GM12878 (cell line): Measurements from ENCODE around the gene EEPD1. TPM values are rescaled to one million over a fixed set of nuclear protein-coding genes. Genes with fewer than 3 reads are reported as not detected.

Experiments
- ASH2L ChIP-seq: fragments of 300-600, 200-600 bp; sonication (generic); IDR thresholded peaks from 2 replicates; pipeline ENCODE4 v1.6.1; 2017; ENCODE audit warnings: low read depth, mild to moderate bottlenecking, borderline replicate concordance
- BCL11A ChIP-seq: IDR thresholded peaks from 2 replicates; pipeline ENCODE4 v1.6.1; 2011; ENCODE audit warnings: low read depth, low read length
- CBX3 ChIP-seq: fragments of 200-600 bp; sonication (generic); IDR thresholded peaks from 2 replicates; pipeline ENCODE4 v1.6.1; 2016; ENCODE audit warnings: low read depth, borderline replicate concordance
- ETV6 ChIP-seq, 2 experiments: fragments of 450-650 bp in 1 of 2; IDR thresholded peaks in 1 of 2; conservative IDR thresholded peaks in 1 of 2; 2 replicates each; pipeline ENCODE4 v1.6.1; 2014; ENCODE audit warnings: antibody characterized with exemption in 1 of 2, borderline replicate concordance in 1 of 2, low read depth in 1 of 2, mild to moderate bottlenecking in 1 of 2, moderate library complexity in 1 of 2
- HSF1 ChIP-seq: fragments of 150-350 bp; IDR thresholded peaks from 2 replicates; pipeline ENCODE4 v1.6.1; 2014; ENCODE audit warnings: mild to moderate bottlenecking, low read depth, low read length
- LARP7 ChIP-seq: fragments of 450-650 bp; IDR thresholded peaks from 2 replicates; pipeline ENCODE4 v1.6.1; 2017; ENCODE audit warnings: mild to moderate bottlenecking
- NFIC ChIP-seq: IDR thresholded peaks from 2 replicates; pipeline ENCODE4 v1.6.1; 2012; ENCODE audit warnings: low read depth, mild to moderate bottlenecking, inconsistent platforms, low read length, moderate library complexity
- NRF1 ChIP-seq: conservative IDR thresholded peaks from 2 replicates; pipeline ENCODE4 v1.6.1; 2011; ENCODE audit warnings: mild to moderate bottlenecking, low read depth, low read length, improper control_type of control experiment
- POU2F2 ChIP-seq: IDR thresholded peaks from 3 replicates; pipeline ENCODE4 v1.6.1; 2011; ENCODE audit warnings: low read depth, mild to moderate bottlenecking, low read length, borderline replicate concordance
- REST ChIP-seq: IDR thresholded peaks from 2 replicates; pipeline ENCODE4 v1.6.1; 2012; ENCODE audit warnings: mild to moderate bottlenecking, low read depth, low read length
- RUNX3 ChIP-seq: IDR thresholded peaks from 2 replicates; pipeline ENCODE4 v1.6.1; 2012; ENCODE audit warnings: low read length, inconsistent platforms
- SP1 ChIP-seq: IDR thresholded peaks from one replicate; pipeline ENCODE4 v1.6.1; 2011; ENCODE audit warnings: low read depth, low read length
- SPI1 ChIP-seq: IDR thresholded peaks from 2 replicates; pipeline ENCODE4 v1.6.1; 2011; ENCODE audit warnings: low read depth, mild to moderate bottlenecking, low read length, moderate library complexity, borderline replicate concordance; ENCODE audit not compliant: insufficient read depth
- STAT1 ChIP-seq: fragments of 450-650 bp; conservative IDR thresholded peaks from 2 replicates; pipeline ENCODE4 v1.6.1; 2014; ENCODE audit warnings: antibody characterized with exemption, mild to moderate bottlenecking
- SUPT20H ChIP-seq: IDR thresholded peaks from 2 replicates; pipeline ENCODE4 v1.6.1; 2011; ENCODE audit warnings: low read depth, mild to moderate bottlenecking, low read length, moderate library complexity, borderline replicate concordance; ENCODE audit not compliant: control insufficient read depth
- TARDBP ChIP-seq: IDR thresholded peaks from 2 replicates; pipeline ENCODE4 v1.6.1; 2016; ENCODE audit warnings: borderline replicate concordance
- ZBED1 ChIP-seq: IDR thresholded peaks from 2 replicates; pipeline ENCODE4 v1.6.1; 2016; ENCODE audit warnings: borderline replicate concordance
- ZBTB11 ChIP-seq: fragments of 450-650 bp; formaldehyde crosslinking; IDR thresholded peaks from 2 replicates; pipeline ENCODE4 v1.5.0; 2022; ENCODE audit warnings: mild to moderate bottlenecking, missing genetic modification characterization
- ZNF24 ChIP-seq: fragments of 450-650 bp; IDR thresholded peaks from 2 replicates; pipeline ENCODE4 v1.6.1; 2017; ENCODE audit warnings: antibody characterized with exemption, mild to moderate bottlenecking
- ZSCAN29 ChIP-seq: fragments of 450-650 bp; IDR thresholded peaks from 2 replicates; pipeline ENCODE4 v1.6.1; 2017; ENCODE audit warnings: mild to moderate bottlenecking, moderate library complexity
- polyA plus RNA-seq, 11 experiments: library from polyadenylated mRNA; depleted of rRNA in 4 of 11; unstranded in 6 of 11; stranded (reverse) in 5 of 11; fragments of >200 nt; fragmentation: Nextera tagmentation in 4 of 11; fragmentation: Illumina TruSeq in 1 of 11; extraction: Ambion mirVana in 4 of 11; extraction: Trizol in 1 of 11; gene quantifications; 1 replicate in 1 of 11; 2 replicates in 10 of 11; pipeline versions ENCODE4 v1.2.1 to v1.2.3, GENCODE V29; 2011 to 2016; ENCODE audit warnings: inconsistent platforms in 2 of 11, missing spikeins in 2 of 11, low read depth in 1 of 11
- total RNA-seq, 4 experiments: library from RNA; depleted of rRNA in 3 of 4; stranded (reverse); fragments of >200 nt in 3 of 4; fragmentation: Illumina TruSeq in 1 of 4; extraction: Trizol in 1 of 4; gene quantifications; 2 replicates each; pipeline versions ENCODE4 v1.2.1 to v1.2.3, GENCODE V29; 2013 to 2021

The EEPD1 gene
- total and polyA plus RNA-seq, 10 of the 15 experiments (the other 5 are each of a cell fraction or from before 2014, with no cell fraction given) = 0.24 to 2.8 (median 0.86) TPM; not detected in 1

DNA sequence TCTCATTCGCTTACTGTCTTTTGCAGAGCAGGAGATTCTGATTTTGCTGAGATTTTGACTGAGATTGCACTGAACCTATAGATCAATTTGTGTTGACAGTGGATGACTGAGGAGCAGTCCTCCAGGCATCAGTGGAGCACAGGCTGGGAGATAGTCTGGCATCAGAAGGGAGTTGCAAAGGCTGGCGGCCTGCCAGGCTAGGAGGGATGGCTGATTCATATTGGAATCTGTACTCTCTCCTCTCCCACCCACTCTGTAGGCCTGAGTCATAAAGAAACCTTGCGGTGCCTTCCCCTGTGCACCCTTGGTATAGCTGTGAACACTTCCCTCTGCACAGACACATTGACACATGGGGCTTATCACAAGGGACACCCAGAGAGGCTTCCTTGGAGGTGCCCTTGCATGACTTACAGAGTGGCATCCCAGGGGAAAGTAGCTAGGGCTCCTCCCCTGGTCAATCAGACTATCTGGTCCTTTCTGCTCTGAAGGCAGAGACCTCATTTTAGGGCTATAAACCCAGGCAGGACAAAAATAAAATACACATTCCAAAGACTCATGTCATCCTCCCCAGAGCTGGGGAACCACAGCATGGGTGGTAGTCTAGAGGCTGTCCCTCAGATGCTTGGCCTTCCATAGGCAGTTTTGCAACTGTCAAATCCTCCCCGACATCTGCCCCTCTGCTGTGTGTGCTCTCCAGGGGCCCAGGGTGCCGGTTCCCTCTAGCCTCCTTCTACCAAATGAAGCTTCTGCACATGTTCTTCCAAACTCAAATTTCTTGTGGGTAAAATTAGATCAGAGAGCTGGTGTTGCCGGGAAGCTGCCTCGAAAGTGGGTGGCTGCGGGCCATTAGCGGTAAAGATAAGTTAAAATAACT is 37.4 kb upstream of the EEPD1 start (continued):
- no peak for TF ChIP-seq ZBTB11 (CRISPR knock-in tag)
- TF ChIP-seq CBX3 = no peak
- peak; percentile 78 for TF ChIP-seq SPI1
- TF ChIP-seq NRF1 = no peak
- TF ChIP-seq LARP7 = no peak
- TF ChIP-seq RUNX3 = peak; percentile 98
- no peak for TF ChIP-seq ASH2L
- no peak for TF ChIP-seq SUPT20H
- TF ChIP-seq TARDBP = no peak
- peak; percentile 29 for TF ChIP-seq SP1
- TF ChIP-seq ETV6 (conservative IDR thresholded peaks at IDR 0.05 in 1 of 2, IDR thresholded peaks at IDR 0.05 in 1 of 2; ENCODE audit: borderline replicate concordance in 1 of 2, low read depth in 1 of 2) = peak in 1 of 2 experiments; percentile 81; a peak in 2 of 4 replicates
- TF ChIP-seq ZBED1 = peak; percentile 89; the same call in 1 of the 2 replicates
- TF ChIP-seq STAT1 = no peak
- TF ChIP-seq ZNF24 = no peak; the same call in 1 of the 2 replicates
- TF ChIP-seq REST = no peak
- TF ChIP-seq ZSCAN29 = no peak
- TF ChIP-seq NFIC = peak; percentile 93
- TF ChIP-seq BCL11A = peak; percentile 97
- TF ChIP-seq POU2F2 = peak; percentile 65; the same call in 1 of the 3 replicates
- no peak for TF ChIP-seq HSF1
